BLaER1 (cell line): ENCODE data around the gene PRKN.

Source experiments
- H3K27ac ChIP-seq: shearing (Covaris generic); formaldehyde crosslinking; 2 replicates; pipeline ENCODE4 v1.8.1; 2022
- H3K27me3 ChIP-seq: shearing (Covaris generic); formaldehyde crosslinking; 2 replicates; pipeline ENCODE4 v1.8.1; 2022
- H3K36me3 ChIP-seq: shearing (Covaris generic); formaldehyde crosslinking; 2 replicates; pipeline ENCODE4 v1.8.1; 2022
- H3K4me1 ChIP-seq: shearing (Covaris generic); formaldehyde crosslinking; 2 replicates; pipeline ENCODE4 v1.8.1; 2022
- H3K4me2 ChIP-seq: shearing (Covaris generic); formaldehyde crosslinking; 2 replicates; pipeline ENCODE4 v1.8.1; 2022
- H3K4me3 ChIP-seq: shearing (Covaris generic); formaldehyde crosslinking; 2 replicates; pipeline ENCODE4 v1.8.1; 2022
- H3K9ac ChIP-seq: shearing (Covaris generic); formaldehyde crosslinking; 2 replicates; pipeline ENCODE4 v1.8.1; 2022
- H3K9me3 ChIP-seq: shearing (Covaris generic); formaldehyde crosslinking; 2 replicates; pipeline ENCODE4 v1.8.1; 2022
- H4K20me1 ChIP-seq: shearing (Covaris generic); formaldehyde crosslinking; 2 replicates; pipeline ENCODE4 v1.8.1; 2022
- Cebpa-rat ChIP-seq: shearing (Covaris generic); IDR thresholded peaks from 2 replicates; pipeline ENCODE4 v1.8.1; 2022

PRKN gene

DNA sequence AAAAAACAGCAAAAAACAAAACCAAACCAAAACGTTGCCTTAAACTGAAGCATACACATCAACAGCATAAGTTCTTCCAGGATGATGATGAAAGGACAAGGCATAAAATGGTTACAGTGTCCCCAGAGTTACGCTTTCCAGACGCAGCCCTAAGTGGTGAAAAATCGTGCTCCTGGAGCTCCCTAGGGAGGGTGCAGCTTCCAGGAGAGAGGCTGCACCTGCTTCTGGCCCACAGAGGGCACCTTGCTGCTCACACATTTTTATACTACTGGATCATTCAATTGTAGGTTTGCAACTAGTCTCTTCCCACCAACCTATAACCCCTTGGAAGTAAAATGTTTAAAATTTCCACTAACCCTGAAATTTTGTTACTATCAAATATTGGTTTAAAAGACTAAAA is 115.0 kb downstream of the PRKN start:
- Histone ChIP-seq H3K4me2 (no peak overlapping the region), H3K27me3 (no peaks in the 10 kb centered on the region), H3K4me1 (no peaks in the 10 kb centered on the region), H3K9me3 (no peaks in the 10 kb centered on the region), H3K27ac (no peak overlapping the region), H3K9ac (no peak overlapping the region), H3K4me3 (no peak overlapping the region), H3K36me3 (no peaks in the 10 kb centered on the region), H4K20me1 (no peaks in the 10 kb centered on the region)
- TF ChIP-seq Cebpa-rat = no peak

DNA sequence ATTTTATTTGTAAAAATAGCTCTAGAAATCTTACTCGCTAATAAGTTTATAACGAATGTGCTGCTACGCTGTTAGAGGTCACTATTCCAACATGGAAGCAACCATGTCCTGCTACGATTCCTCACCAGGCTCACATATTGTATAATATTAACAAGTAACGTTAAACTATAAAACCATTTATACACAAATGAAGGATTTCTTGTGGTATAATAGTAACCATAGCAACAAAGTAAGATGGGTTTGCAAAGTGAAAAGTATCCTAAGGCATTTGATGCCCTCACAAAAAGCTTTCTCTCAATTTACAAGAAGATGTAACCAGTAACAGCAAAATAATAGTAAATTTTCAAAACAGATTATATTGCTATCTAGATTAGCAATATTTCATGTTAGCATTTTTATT is 117.2 kb downstream of the PRKN start:
- no peak for TF ChIP-seq Cebpa-rat

DNA sequence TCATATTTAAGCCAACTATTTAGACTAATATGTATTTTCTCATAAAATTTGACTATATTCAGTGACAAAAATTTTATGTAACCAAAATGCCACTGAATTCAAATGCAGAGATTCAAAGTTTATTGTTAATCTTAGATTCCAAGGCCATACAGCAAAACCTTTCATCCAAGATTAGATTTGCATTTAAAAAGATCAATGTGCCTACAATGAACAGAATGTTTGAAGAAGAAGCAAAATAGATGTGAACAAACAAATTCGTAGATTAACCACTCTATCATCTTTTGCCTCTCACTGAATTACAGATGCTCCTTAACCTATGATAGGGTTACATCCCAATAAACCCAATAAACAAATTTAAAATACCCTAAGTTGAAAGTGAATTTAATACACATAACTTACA is 121.7 kb downstream of the PRKN start:
- H3K27ac ChIP-seq = no peak overlapping the region
- H3K36me3 ChIP-seq = no peaks in the 10 kb centered on the region
- no peaks in the 10 kb centered on the region for H3K9me3 ChIP-seq
- no peaks in the 10 kb centered on the region for H4K20me1 ChIP-seq
- no peak for TF ChIP-seq Cebpa-rat
- no peaks in the 10 kb centered on the region for H3K27me3 ChIP-seq
- H3K4me2 ChIP-seq = no peak overlapping the region
- no peak overlapping the region for H3K4me3 ChIP-seq
- no peak overlapping the region for H3K9ac ChIP-seq
- no peaks in the 10 kb centered on the region for H3K4me1 ChIP-seq

More for the DNA sequence above, 117.2 kb downstream of the PRKN start:
- Histone ChIP-seq H4K20me1 (no peaks in the 10 kb centered on the region), H3K4me2 (no peak overlapping the region), H3K27ac (no peak overlapping the region), H3K9me3 (no peaks in the 10 kb centered on the region), H3K9ac (no peak overlapping the region), H3K27me3 (no peaks in the 10 kb centered on the region), H3K4me3 (no peak overlapping the region), H3K4me1 (no peaks in the 10 kb centered on the region), H3K36me3 (no peaks in the 10 kb centered on the region)

DNA sequence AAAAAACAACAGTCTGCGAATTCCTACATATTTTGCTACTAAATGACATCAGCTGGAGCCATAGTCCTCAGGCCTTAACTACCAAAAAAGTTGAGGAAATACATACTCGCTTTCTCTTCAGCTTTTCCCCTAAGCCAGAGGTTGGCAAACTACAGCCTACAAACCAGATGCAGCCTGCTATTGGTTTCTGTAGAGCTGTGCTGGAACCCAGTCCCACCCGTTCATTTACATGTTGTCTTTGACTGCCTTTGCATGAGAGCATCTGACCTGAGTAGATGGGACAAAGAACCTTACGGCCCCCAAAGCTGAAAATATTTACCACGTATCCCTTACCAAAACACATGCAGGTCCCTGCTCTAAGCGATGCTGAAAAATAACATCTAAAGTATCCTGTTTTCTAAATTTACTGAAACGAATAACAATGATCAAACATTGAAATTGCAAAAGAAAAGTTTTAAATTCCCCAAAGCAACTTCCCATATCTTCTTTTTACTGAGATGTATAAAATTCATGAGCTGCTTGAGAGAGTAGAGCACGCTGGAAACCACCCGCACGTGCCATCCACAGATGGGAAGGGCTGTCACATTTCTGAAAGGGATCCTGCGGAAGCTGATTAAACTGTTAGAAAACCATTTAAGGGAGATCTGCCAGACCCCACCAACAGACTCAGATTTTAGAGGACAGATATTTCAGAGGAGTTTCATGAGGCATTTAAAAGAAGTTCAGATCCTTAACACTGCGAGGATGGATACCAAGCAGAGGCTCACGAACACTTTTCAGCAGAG is 124.1 kb downstream of the PRKN start:
- H3K36me3 ChIP-seq = no peaks in the 10 kb centered on the region
- H3K9me3 ChIP-seq = no peaks in the 10 kb centered on the region
- H3K9ac ChIP-seq = no peak overlapping the region
- H3K4me1 ChIP-seq = no peaks in the 10 kb centered on the region
- no peak overlapping the region for H3K27ac ChIP-seq
- no peaks in the 10 kb centered on the region for H3K27me3 ChIP-seq
- TF ChIP-seq Cebpa-rat = no peak
- H3K4me2 ChIP-seq = no peak overlapping the region
- no peak overlapping the region for H3K4me3 ChIP-seq
- H4K20me1 ChIP-seq = no peaks in the 10 kb centered on the region

DNA sequence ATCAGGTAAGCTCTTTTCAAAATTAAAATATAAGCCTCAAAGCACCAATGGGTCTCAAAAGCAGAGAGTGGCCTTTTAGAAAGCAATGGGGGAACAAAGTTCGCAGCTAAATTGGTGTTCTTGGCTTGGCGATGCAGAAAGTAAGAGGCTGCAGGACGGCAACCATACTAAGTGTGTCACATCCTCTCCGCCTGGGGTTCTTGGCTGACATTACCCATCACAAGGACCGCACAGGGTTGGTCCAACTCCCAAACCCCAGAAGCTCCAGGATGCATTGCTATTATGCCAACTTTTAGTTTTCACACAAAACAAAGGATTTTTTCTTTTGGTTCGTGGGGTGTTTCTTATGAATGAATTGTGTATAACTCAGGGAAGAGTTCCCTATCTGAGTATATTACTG is 124.8 kb downstream of the PRKN start:
- H4K20me1 ChIP-seq = no peaks in the 10 kb centered on the region
- H3K9me3 ChIP-seq = no peaks in the 10 kb centered on the region
- no peak overlapping the region for H3K27ac ChIP-seq
- H3K4me1 ChIP-seq = no peaks in the 10 kb centered on the region
- TF ChIP-seq Cebpa-rat = no peak
- H3K27me3 ChIP-seq = no peaks in the 10 kb centered on the region
- no peak overlapping the region for H3K9ac ChIP-seq
- H3K36me3 ChIP-seq = no peaks in the 10 kb centered on the region
- no peak overlapping the region for H3K4me2 ChIP-seq
- no peak overlapping the region for H3K4me3 ChIP-seq

DNA sequence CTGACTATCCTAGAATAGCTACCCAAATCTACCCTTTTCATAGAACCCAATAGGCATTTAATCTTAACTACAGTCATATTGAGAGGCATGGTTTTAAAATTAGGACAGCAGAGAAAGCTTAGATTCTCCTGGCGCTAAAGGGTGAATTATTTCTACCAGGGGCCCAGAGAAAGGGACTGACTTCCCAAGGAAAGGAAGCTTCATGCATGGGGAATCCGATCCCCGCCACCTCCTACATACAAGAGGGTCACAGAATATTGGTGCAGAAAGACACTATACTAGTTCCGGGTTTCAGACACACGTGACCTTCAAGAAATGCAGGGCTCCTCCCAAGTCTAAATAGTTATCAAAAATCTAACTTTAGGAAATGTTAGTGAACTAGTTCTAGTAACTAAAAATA is 130.9 kb downstream of the PRKN start:
- H3K4me3 ChIP-seq = no peak overlapping the region
- no peak overlapping the region for H3K27ac ChIP-seq
- no peaks in the 10 kb centered on the region for H3K36me3 ChIP-seq
- H3K4me2 ChIP-seq = no peak overlapping the region
- no peaks in the 10 kb centered on the region for H3K27me3 ChIP-seq
- no peak overlapping the region for H3K9ac ChIP-seq
- no peaks in the 10 kb centered on the region for H3K9me3 ChIP-seq
- no peaks in the 10 kb centered on the region for H3K4me1 ChIP-seq
- TF ChIP-seq Cebpa-rat = no peak
- H4K20me1 ChIP-seq = no peaks in the 10 kb centered on the region

DNA sequence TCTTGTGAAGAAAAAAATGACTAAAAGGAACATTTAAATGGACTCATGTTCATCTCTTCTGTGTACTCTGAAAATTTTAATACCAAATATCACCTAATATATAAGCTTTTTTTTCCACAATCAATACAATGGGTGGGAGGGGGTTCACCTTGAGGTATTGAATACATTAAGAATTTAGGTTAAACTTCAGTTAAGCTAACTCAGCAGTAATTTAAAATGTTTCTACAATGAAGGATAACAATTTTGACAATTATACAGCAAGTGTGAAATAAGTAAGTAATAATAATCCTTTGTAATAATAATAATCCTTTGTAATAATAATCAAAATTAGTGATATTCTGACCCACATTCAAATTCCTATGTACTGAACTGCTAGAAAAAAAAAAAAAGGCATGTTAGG is 136.0 kb downstream of the PRKN start:
- Histone ChIP-seq H3K27ac (no peak overlapping the region), H3K9ac (no peak overlapping the region), H4K20me1 (no peaks in the 10 kb centered on the region), H3K27me3 (no peaks in the 10 kb centered on the region), H3K4me3 (no peak overlapping the region), H3K9me3 (no peaks in the 10 kb centered on the region), H3K36me3 (no peaks in the 10 kb centered on the region), H3K4me1 (no peaks in the 10 kb centered on the region), H3K4me2 (no peak overlapping the region)
- TF ChIP-seq Cebpa-rat = no peak

DNA sequence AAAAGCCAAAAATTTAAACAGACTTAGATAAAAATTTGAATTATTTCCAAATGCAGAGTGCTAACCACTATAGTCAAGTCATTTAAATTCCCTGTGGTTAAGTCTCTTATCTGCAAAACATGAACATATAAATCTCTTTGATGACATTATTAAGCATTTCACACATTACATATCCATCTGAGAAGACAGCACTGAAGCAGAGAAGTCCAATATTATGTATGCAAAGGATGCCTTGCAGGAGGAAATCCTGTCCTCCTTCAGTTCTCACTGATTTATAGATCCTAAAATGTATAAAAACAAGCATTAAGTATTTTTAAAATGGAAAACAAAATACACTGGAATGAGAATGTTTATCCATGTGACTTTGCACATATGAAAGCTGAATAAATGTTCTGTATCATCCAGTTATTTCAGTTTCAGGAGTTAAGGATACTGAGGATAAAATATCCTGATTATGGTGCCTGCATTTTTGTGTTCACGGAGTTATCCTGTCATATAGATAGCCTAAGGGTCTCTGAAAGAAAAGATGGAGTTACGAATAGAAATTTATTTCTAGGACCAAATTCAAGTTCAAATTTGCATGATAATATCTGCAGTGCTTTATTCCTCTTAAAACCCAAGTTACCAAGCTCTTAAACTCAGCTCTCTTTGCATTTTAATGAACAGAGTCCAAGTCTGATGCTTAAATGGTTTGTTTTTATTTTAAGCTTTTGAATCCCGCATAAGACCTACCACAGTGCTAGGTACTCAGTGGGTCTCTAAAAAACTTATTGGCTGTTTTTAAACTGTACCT is 145.4 kb downstream of the PRKN start:
- no peak overlapping the region for H3K27ac ChIP-seq
- no peaks in the 10 kb centered on the region for H3K9me3 ChIP-seq
- H4K20me1 ChIP-seq = no peaks in the 10 kb centered on the region
- no peaks in the 10 kb centered on the region for H3K36me3 ChIP-seq
- H3K27me3 ChIP-seq = no peaks in the 10 kb centered on the region
- H3K4me1 ChIP-seq = no peaks in the 10 kb centered on the region
- TF ChIP-seq Cebpa-rat = no peak
- no peak overlapping the region for H3K9ac ChIP-seq
- no peak overlapping the region for H3K4me3 ChIP-seq
- H3K4me2 ChIP-seq = no peak overlapping the region

DNA sequence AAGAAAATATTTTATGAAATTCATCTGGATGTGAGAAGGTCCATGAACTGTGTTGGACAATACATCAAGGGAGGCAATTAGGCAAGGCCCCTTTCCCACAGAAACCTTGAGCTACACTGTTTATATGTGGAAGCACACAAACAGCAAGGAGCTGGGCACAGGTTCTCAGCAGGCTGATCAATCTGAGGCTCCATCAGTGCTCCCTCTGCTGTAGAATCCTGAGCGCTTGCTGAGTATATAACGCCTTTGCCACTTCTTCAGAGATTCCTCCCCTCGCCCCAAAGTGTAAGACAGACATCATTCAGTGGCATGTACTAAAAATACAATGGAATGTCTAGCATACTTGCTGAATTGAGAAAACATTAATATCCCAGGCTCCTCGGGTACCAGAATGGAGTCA is 146.9 kb downstream of the PRKN start:
- no peak for TF ChIP-seq Cebpa-rat
- H4K20me1 ChIP-seq = no peaks in the 10 kb centered on the region

DNA sequence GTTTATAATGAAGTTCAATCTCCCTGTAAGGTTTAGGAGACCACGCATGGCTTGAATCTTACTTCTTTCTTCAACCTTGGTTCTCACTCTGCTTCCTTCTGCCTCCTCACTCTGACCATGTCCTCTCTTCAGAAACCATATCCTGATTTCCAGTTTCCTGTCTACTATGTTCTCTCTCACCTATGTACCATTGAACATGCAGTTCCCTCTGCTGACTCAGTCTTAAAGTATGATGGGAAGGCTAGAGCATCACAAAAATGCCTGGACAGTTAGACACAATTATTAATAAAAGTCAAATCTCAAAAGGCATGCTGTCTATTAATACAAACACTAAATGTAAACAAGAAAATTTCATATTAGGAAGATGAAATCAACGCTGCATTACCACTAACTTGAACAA is 151.6 kb downstream of the PRKN start:
- no peak overlapping the region for H3K4me3 ChIP-seq
- TF ChIP-seq Cebpa-rat = no peak
- H3K36me3 ChIP-seq = no peaks in the 10 kb centered on the region
- no peaks in the 10 kb centered on the region for H3K4me1 ChIP-seq
- no peak overlapping the region for H3K9ac ChIP-seq
- H3K27ac ChIP-seq = no peak overlapping the region
- no peaks in the 10 kb centered on the region for H3K27me3 ChIP-seq
- no peak overlapping the region for H3K4me2 ChIP-seq
- no peaks in the 10 kb centered on the region for H4K20me1 ChIP-seq
- no peaks in the 10 kb centered on the region for H3K9me3 ChIP-seq

More for the DNA sequence above, 146.9 kb downstream of the PRKN start:
- H3K27me3 ChIP-seq = no peaks in the 10 kb centered on the region
- no peak overlapping the region for H3K27ac ChIP-seq
- H3K4me2 ChIP-seq = no peak overlapping the region
- H3K9ac ChIP-seq = no peak overlapping the region
- H3K36me3 ChIP-seq = no peaks in the 10 kb centered on the region
- no peak overlapping the region for H3K4me3 ChIP-seq
- no peaks in the 10 kb centered on the region for H3K4me1 ChIP-seq
- H3K9me3 ChIP-seq = no peaks in the 10 kb centered on the region
